Measurements from ENCODE around the gene UBE2C.
"Not testable (repeated sequence)": the region's sequence is repeated elsewhere in the genome, so short reads cannot be mapped to it uniquely, and the experiment has no call there.

UBE2C gene

DNA sequence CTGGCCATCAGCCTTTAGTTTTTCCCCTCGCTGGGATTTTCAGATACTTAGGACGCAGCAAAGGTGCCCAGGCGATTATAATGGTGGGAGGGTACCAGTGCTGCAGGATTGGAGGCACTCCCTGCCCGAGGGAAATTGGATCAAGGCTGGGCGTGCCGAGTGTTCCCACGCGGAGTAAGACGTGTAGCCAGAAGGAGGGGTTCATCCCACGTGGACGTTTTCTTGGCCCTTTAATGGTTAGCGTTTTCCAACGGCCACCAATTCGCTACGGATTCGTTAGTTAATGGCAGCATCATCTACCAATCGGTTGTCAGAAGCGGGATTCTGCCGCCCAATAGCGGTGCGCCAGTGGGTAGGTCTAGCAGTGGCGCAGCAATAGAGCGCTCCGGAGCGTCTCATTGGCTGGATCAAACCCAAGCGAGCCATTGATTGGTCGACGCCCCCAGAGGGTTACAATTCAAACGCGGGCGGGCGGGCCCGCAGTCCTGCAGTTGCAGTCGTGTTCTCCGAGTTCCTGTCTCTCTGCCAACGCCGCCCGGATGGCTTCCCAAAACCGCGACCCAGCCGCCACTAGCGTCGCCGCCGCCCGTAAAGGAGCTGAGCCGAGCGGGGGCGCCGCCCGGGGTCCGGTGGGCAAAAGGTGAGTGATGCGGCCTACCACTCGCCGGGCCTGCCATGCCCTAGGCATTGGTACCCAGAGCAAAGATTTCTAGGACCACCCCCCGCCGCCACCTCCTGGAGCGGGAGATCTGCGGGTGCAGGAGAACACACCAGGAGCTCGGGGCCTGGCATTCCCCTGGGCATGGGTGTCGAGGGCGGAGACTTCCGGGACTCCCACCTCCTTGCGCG, at the start of gene UBE2C:
Gene UBE2C (plus strand): TSS at position 488 of the 849 bp plus-strand sequence. CDS start 52 bp downstream, at position 540.
- TF ChIP-seq, protein P1, sequence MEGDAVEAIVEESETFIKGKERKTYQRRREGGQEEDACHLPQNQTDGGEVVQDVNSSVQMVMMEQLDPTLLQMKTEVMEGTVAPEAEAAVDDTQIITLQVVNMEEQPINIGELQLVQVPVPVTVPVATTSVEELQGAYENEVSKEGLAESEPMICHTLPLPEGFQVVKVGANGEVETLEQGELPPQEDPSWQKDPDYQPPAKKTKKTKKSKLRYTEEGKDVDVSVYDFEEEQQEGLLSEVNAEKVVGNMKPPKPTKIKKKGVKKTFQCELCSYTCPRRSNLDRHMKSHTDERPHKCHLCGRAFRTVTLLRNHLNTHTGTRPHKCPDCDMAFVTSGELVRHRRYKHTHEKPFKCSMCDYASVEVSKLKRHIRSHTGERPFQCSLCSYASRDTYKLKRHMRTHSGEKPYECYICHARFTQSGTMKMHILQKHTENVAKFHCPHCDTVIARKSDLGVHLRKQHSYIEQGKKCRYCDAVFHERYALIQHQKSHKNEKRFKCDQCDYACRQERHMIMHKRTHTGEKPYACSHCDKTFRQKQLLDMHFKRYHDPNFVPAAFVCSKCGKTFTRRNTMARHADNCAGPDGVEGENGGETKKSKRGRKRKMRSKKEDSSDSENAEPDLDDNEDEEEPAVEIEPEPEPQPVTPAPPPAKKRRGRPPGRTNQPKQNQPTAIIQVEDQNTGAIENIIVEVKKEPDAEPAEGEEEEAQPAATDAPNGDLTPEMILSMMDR (IDR thresholded peaks at IDR 0.05; ENCODE audit: low read depth, low read length) = no peak
- H3K4me3 ChIP-seq (ENCODE audit: low read depth, low read length) = peak within 1 kb of the TSS; percentile 69

DNA sequence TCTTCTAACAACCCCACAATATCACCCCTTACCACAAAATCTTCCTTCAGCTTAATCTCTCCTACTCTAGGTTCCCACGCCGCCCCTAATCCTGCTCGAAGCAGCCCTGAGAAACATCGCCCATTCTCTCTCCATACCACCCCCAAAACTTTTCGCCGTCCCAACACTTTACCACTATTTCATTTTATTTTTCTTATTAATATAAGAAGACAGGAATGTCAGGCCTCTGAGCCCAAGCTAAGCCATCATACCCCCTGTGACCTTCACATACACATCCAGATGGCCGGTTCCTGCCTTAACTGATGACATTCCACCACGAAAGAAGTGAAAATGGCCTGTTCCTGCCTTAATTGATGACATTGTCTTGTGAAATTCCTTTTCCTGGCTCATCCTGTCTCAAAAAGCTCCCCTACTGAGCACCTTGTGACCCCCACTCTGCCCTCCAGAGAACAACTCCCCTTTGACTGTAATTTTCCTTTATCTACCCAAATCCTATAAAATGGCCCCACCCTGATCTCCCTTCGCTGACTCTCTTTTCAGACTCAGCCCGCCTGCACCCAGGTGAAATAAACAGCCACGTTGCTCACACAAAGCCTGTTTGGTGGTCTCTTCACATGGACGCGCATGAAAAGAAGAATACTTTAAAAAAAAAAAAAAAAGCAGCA, 47.7 kb upstream of the UBE2C start:
- H3K4me3 ChIP-seq (ENCODE audit: low read depth, low read length) = not testable (repeated sequence)

DNA sequence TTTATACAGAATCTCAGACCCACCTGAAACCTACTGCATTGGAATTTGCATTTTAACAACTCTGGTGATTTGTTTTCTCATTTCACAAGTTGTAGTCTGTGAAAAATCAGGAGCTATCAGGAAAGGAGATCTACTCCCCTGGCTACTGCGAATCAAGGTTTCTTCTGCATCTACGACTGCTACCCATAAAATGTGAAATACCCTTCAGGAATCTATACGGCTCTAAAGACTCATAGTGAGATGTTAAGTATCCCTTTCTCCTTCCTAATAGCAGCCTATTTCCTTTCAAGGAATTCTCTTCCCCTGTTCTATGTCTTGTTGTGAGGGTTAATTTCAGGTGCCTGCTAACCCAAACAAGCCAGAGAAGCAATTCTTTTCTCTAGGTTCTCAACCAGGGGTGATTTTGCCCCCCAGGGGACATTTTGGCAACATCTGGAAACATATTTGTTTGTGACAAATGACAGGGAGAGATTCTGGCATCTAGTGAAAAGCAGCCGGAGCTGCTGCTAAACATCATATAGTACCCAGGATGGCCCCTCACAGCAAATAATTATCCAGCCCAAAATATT, 47.1 kb upstream of the UBE2C start:
- TF ChIP-seq, protein P1 (IDR thresholded peaks at IDR 0.05; ENCODE audit: low read depth, low read length) = no peak
- H3K4me3 ChIP-seq (ENCODE audit: low read depth, low read length) = no peak overlapping the region

- no peak overlapping the region for H3K4me3 ChIP-seq (ENCODE audit: low read depth, low read length)
- TF ChIP-seq, protein P1 (IDR thresholded peaks at IDR 0.05; ENCODE audit: low read depth, low read length) = no peak
These were observed 46.5 kb upstream of the UBE2C start for GRCh38 chr20:45765980-45766379.

DNA sequence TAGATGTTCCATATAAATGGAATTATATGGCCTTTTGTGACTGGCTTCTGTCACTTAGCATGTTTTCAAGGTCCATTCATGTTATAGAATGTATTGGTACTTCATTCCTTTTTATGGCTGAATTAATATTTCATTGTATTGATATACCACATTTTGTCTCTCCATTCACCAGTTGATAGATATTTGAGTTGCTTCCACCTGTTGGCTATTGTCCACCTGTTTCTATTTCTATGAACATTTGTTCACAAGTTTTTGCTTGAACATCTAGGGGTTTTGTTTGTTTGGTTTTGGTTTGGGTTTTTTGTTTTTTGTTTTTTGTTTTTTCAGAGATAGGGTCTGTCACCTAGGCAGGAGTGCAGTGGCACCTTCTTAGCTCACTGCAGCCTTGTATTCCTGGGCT, 44.0 kb upstream of the UBE2C start:
- H3K4me3 ChIP-seq (ENCODE audit: low read depth, low read length) = no peak overlapping the region
- TF ChIP-seq, protein P1 (IDR thresholded peaks at IDR 0.05; ENCODE audit: low read depth, low read length) = no peak

DNA sequence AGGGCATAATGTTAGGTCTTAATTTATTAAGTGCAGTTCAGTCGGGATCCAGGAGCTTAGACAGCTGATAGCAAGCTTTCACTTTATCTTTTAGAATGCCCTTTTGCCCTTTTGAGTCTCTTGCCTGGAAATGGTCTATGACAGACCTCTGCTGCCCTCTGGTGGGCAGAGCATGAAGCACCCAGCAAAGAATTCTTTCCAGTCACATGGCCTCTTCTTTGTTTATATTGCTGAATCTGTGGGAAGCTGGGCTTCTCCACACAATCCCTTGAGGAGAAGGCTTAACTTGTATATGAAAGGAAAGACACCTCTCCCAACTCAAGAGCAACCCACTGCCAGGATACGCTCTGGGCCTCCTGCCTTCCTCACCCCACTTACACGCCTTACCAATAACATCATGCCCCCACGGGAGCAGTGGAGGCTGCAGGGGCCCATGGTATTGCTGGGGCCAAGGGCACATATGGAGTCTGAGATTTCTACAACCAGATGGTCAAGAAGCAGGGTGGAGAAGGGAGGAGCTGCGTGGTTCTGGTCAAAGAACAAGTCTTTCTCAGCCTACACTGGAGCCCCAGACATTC, 41.2 kb upstream of the UBE2C start:
- no peak overlapping the region for H3K4me3 ChIP-seq (ENCODE audit: low read depth, low read length)
- TF ChIP-seq, protein P1 (IDR thresholded peaks at IDR 0.05; ENCODE audit: low read depth, low read length) = peak; percentile 82

GRCh38 chr20:45772693-45773092, 39.8 kb upstream of the UBE2C start:
- H3K4me3 ChIP-seq (ENCODE audit: low read depth, low read length) = no peak overlapping the region
- TF ChIP-seq, protein P1 (IDR thresholded peaks at IDR 0.05; ENCODE audit: low read depth, low read length) = no peak

All from WI38 (cell line).